ENCODE measurements around the gene SAV1. TPM values are rescaled to one million over a fixed set of nuclear protein-coding genes. Genes with fewer than 3 reads are reported as not detected.

SAV1 gene
- total RNA-seq, 1 experiment from 2014 or later = 35.2 TPM

DNA sequence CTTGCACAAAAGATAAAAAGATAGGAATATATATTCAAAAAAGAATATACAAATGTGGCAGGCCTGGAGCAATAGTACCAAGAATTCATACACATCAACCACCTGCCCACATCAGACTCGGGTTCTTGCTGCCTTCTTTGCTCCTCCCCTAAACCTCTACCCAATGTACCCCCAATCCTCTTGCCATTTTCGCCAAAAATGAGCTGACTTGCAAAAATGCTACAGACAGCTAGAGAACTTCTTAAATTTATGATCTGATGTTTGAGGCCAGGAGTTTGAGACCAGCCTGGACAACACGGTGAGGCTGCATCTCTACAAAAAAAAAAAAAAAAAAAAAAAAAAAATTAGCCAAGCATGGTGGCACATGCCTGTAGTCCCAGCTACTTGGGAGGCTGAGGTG lies 42.9 kb upstream of the SAV1 start:
- no peak overlapping the region for H3K4me3 ChIP-seq (ENCODE audit: low read depth, low read length, poor library complexity, severe bottlenecking)
- no peaks in the 10 kb centered on the region for H3K9me3 ChIP-seq (ENCODE audit: low read depth, low read length, poor library complexity, severe bottlenecking)
- H3K27ac ChIP-seq (ENCODE audit: low read depth, low read length, poor library complexity, severe bottlenecking) = no peak overlapping the region
- intact Hi-C loops (cut with micrococcal nuclease; ENCODE audit: unreplicated experiment) = loop anchor here (5.0 kb wide), 2 partner anchors 94 to 109 kb away; no protein-coding TSS in a partner anchor
- no peak for DNase-seq (ENCODE audit: low spot score)
- ChIA-PET POLR2A (ENCODE audit: low non-redundant PET) (no interaction called here), CTCF (no interaction called here)
- no peaks in the 10 kb centered on the region for H3K27me3 ChIP-seq (replicated peaks; ENCODE audit: insufficient read depth, low read depth, low read length, poor library complexity)
- no peaks in the 10 kb centered on the region for H3K4me1 ChIP-seq (ENCODE audit: insufficient read depth, low read length, poor library complexity, severe bottlenecking)
- no TSS peak for BruUV-seq (replicated peaks)
- TF ChIP-seq EZH2 (IDR thresholded peaks at IDR 0.05; ENCODE audit: borderline replicate concordance, low read depth, low read length, poor library complexity, severe bottlenecking) = no peak
- TF ChIP-seq, protein P1, sequence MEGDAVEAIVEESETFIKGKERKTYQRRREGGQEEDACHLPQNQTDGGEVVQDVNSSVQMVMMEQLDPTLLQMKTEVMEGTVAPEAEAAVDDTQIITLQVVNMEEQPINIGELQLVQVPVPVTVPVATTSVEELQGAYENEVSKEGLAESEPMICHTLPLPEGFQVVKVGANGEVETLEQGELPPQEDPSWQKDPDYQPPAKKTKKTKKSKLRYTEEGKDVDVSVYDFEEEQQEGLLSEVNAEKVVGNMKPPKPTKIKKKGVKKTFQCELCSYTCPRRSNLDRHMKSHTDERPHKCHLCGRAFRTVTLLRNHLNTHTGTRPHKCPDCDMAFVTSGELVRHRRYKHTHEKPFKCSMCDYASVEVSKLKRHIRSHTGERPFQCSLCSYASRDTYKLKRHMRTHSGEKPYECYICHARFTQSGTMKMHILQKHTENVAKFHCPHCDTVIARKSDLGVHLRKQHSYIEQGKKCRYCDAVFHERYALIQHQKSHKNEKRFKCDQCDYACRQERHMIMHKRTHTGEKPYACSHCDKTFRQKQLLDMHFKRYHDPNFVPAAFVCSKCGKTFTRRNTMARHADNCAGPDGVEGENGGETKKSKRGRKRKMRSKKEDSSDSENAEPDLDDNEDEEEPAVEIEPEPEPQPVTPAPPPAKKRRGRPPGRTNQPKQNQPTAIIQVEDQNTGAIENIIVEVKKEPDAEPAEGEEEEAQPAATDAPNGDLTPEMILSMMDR (conservative IDR thresholded peaks at IDR 0.05; ENCODE audit: low read depth, low read length) = no peak
- no peaks in the 10 kb centered on the region for H3K36me3 ChIP-seq (ENCODE audit: insufficient read depth, low read length, poor library complexity, severe bottlenecking)

DNA sequence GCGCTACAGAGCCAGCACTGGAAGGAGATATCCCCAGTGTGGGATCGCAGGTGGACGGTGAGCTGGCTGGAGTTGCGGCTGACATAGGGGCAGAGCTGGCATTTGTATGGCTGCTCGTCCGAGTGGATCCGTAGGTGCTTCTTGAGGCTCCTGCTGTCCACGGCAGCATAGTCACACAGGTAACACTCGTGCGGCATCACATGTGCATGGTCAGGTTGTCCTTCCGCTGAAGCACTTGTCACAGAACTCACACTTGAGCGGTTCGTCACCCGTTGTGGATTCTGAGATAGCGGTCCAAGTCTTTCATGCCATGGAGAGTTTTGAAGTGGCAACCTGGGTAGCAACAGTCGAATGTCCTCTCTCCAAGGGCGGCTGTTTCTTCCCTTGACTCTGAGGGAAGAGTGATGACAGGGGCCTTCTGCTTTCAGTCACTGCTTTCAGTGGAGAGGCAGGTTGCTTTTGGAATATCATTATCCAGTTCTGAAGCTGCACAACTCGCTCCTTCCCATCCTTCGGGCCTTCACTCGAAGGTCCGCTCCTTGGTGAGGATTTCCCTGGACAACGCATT lies 37.0 kb upstream of the SAV1 start:
- CTCF ChIA-PET = interaction anchor here (1.0 kb wide), 1 partner anchor 9 kb away, joined by 3 read pairs; no protein-coding TSS in a partner anchor

DNA sequence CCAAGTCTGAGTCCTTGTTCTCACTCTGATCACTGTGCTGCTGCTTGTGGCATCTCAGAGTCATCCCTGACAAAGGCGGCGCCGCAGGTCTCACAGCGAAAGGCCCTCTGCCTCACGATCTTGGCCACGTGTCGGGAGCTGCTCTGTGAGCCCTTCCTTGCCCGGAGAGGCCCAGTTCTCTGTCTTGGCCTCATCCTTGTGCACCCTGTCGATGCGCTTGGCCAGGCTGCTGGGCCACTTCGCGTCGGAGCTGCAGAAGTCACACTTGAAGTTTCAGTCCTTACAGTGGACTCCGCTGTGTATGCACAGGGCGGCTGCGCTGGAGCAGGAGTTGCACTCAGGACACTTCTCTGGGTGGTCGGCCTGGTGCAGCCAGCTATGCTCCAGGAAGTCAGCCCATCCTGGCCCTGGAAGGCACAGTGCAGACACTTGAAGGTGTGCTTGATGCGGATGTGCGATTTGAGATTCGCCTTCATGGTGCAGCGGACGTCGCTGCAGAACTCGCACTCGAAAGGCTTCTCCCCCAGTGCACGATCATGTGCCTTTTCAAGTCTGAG lies 36.4 kb upstream of the SAV1 start:
- Histone ChIP-seq H3K4me1 (ENCODE audit: insufficient read depth, low read length, poor library complexity, severe bottlenecking) (no peaks in the 10 kb centered on the region), H3K9me3 (ENCODE audit: low read depth, low read length, poor library complexity, severe bottlenecking) (no peaks in the 10 kb centered on the region), H3K27me3 (replicated peaks; ENCODE audit: insufficient read depth, low read depth, low read length, poor library complexity) (no peaks in the 10 kb centered on the region), H3K27ac (ENCODE audit: low read depth, low read length, poor library complexity, severe bottlenecking) (no peak overlapping the region), H3K4me3 (ENCODE audit: low read depth, low read length, poor library complexity, severe bottlenecking) (no peak overlapping the region), H3K36me3 (ENCODE audit: insufficient read depth, low read length, poor library complexity, severe bottlenecking) (no peaks in the 10 kb centered on the region)
- CTCF ChIA-PET = interaction anchor here (1.0 kb wide), 1 partner anchor 10 kb away, joined by 3 read pairs; no protein-coding TSS in a partner anchor
- no TSS peak for BruUV-seq (replicated peaks)
- intact Hi-C loops (cut with micrococcal nuclease; ENCODE audit: unreplicated experiment) = no loop called here
- no peak for DNase-seq (ENCODE audit: low spot score)
- POLR2A ChIA-PET (ENCODE audit: low non-redundant PET) = interaction anchor here (0.6 to 0.7 kb wide), 2 partner anchors 57 to 126 kb away, joined by 3 to 4 read pairs; partner anchors contain the start of gene NIN
- TF ChIP-seq EZH2 (IDR thresholded peaks at IDR 0.05; ENCODE audit: borderline replicate concordance, low read depth, low read length, poor library complexity, severe bottlenecking) = no peak
- TF ChIP-seq, protein P1 (conservative IDR thresholded peaks at IDR 0.05; ENCODE audit: low read depth, low read length) = no peak

More for the DNA sequence above, 37.0 kb upstream of the SAV1 start:
- Histone ChIP-seq H3K9me3 (ENCODE audit: low read depth, low read length, poor library complexity, severe bottlenecking) (no peaks in the 10 kb centered on the region), H3K27ac (ENCODE audit: low read depth, low read length, poor library complexity, severe bottlenecking) (no peak overlapping the region), H3K4me3 (ENCODE audit: low read depth, low read length, poor library complexity, severe bottlenecking) (no peak overlapping the region), H3K36me3 (ENCODE audit: insufficient read depth, low read length, poor library complexity, severe bottlenecking) (no peaks in the 10 kb centered on the region), H3K4me1 (ENCODE audit: insufficient read depth, low read length, poor library complexity, severe bottlenecking) (no peaks in the 10 kb centered on the region), H3K27me3 (replicated peaks; ENCODE audit: insufficient read depth, low read depth, low read length, poor library complexity) (no peaks in the 10 kb centered on the region)
- TF ChIP-seq EZH2 (IDR thresholded peaks at IDR 0.05; ENCODE audit: borderline replicate concordance, low read depth, low read length, poor library complexity, severe bottlenecking) = no peak
- TF ChIP-seq, protein P1 (conservative IDR thresholded peaks at IDR 0.05; ENCODE audit: low read depth, low read length) = no peak
- no TSS peak for BruUV-seq (replicated peaks)
- no peak for DNase-seq (ENCODE audit: low spot score)
- POLR2A ChIA-PET (ENCODE audit: low non-redundant PET) = no interaction called here
- intact Hi-C loops (cut with micrococcal nuclease; ENCODE audit: unreplicated experiment) = no loop called here
